Fibroblast of lung (primary cell): ENCODE data around the gene C1GALT1. TPM values are rescaled to one million over a fixed set of nuclear protein-coding genes. Genes with fewer than 3 reads are reported as not detected.

Experiments
- DNase-seq, 2 donors: peaks; one replicate each; pipeline versions ENCODE4 v3.0.0 to v3.0.0-alpha.2; 2010; ENCODE audit warnings: low read depth in 2 of 2
- H2AFZ ChIP-seq: 2 replicates; pipeline ENCODE4 v1.5.1; 2012; ENCODE audit warnings: low read length, control low read depth, inconsistent platforms
- H3K27ac ChIP-seq: 2 replicates; pipeline ENCODE4 v1.5.1; 2011; ENCODE audit warnings: low read length, control low read depth; ENCODE audit not compliant: insufficient read depth
- H3K27me3 ChIP-seq: 2 replicates; pipeline ENCODE4 v1.5.1; 2011; ENCODE audit warnings: mild to moderate bottlenecking, low read length; ENCODE audit not compliant: control insufficient read depth, insufficient read depth
- H3K36me3 ChIP-seq: 2 replicates; pipeline ENCODE4 v1.5.1; 2011; ENCODE audit warnings: low read length; ENCODE audit not compliant: control insufficient read depth, insufficient read depth
- H3K4me1 ChIP-seq: 2 replicates; pipeline ENCODE4 v1.5.1; 2011; ENCODE audit warnings: low read length; ENCODE audit not compliant: control insufficient read depth, insufficient read depth; ENCODE audit errors: extremely low read depth
- H3K4me2 ChIP-seq: 2 replicates; pipeline ENCODE4 v1.5.1; 2011; ENCODE audit warnings: low read length, control low read depth; ENCODE audit not compliant: insufficient read depth; ENCODE audit errors: extremely low read depth
- H3K4me3 ChIP-seq, 4 experiments: fragments of 200-600 bp in 1 of 4; sonication (generic) in 1 of 4; replicated peaks in 1 of 4; 2 replicates each; pipeline ENCODE4 v1.5.1; 2011 to 2016; ENCODE audit warnings: low read length in 4 of 4, low read depth in 3 of 4, mild to moderate bottlenecking in 3 of 4, control low read depth in 2 of 4, inconsistent platforms in 1 of 4, mixed read lengths in 1 of 4; ENCODE audit not compliant: insufficient read depth in 1 of 4; ENCODE audit errors: control extremely low read depth in 1 of 4
- H3K79me2 ChIP-seq: 2 replicates; pipeline ENCODE4 v1.5.1; 2012; ENCODE audit warnings: mild to moderate bottlenecking, low read length, inconsistent platforms; ENCODE audit not compliant: control insufficient read depth, insufficient read depth
- H3K9ac ChIP-seq: 2 replicates; pipeline ENCODE4 v1.5.1; 2011; ENCODE audit warnings: mild to moderate bottlenecking, low read length, control low read depth; ENCODE audit not compliant: insufficient read depth
- H3K9me3 ChIP-seq: 2 replicates; pipeline ENCODE4 v1.5.1; 2012; ENCODE audit warnings: low read depth, low read length; ENCODE audit not compliant: control insufficient read depth, insufficient read depth
- H4K20me1 ChIP-seq: 2 replicates; pipeline ENCODE4 v1.5.1; 2011; ENCODE audit warnings: low read length; ENCODE audit not compliant: control insufficient read depth, insufficient read depth; ENCODE audit errors: extremely low read depth
- EZH2 ChIP-seq: IDR thresholded peaks from 2 replicates; pipeline ENCODE4 v1.5.1; 2012; ENCODE audit warnings: low read length, control low read depth, mild to moderate bottlenecking; ENCODE audit errors: missing control alignments
- polyA plus RNA-seq, 2 donors: library from polyadenylated mRNA; depleted of rRNA in 1 of 2; stranded (reverse) in 1 of 2; unstranded in 1 of 2; fragments of >200 nt; gene quantifications; 2 replicates each; pipeline ENCODE4 v1.2.1, GENCODE V29; 2011 to 2012; ENCODE audit warnings: missing spikeins in 1 of 2
- total RNA-seq: library from RNA; depleted of rRNA; stranded (reverse); fragments of >200 nt; gene quantifications from 2 replicates; pipeline ENCODE4 v1.2.1, GENCODE V29; 2014
- TF ChIP-seq, protein P1 (sequence below), 2 donors: IDR thresholded peaks in 1 of 2; conservative IDR thresholded peaks in 1 of 2; 1 replicate in 1 of 2; 2 replicates in 1 of 2; pipeline ENCODE4 v1.5.1; 2011 to 2012; ENCODE audit warnings: low read length in 2 of 2, control low read depth in 1 of 2, inconsistent platforms in 1 of 2, low read depth in 1 of 2, mild to moderate bottlenecking in 1 of 2

C1GALT1 gene
- total and polyA plus RNA-seq, 2 donors (not counting 1 experiment from before 2014, with no cell fraction given) = 17.0 to 26.3 TPM

DNA sequence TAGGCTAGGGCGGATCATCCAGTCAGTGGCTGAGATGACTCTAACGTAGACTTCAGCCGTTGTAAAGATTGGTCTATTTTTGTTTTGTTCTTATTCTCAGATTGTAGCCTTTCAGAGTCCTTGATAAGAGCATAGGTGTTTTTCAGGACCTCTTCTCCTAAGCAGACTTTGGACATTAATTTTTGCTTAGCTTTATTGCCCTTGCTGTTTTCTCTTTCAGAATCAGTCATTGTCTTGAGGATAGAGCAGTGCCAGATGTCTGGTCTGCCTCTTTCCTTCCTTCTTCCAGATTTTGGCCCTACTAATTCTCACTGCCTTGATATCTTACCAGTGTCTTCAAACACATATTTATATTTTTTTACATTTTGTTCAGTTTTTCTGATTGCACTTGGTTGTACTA lies 49.5 kb downstream of the C1GALT1 start:
- H3K4me2 ChIP-seq = no peak overlapping the region
- H3K27ac ChIP-seq = no peak overlapping the region
- H3K9ac ChIP-seq = no peak overlapping the region
- no peaks in the 10 kb centered on the region for H3K9me3 ChIP-seq
- H3K4me1 ChIP-seq = no peaks in the 10 kb centered on the region
- H3K4me3 ChIP-seq = no peak overlapping the region
- no peak for DNase-seq
- no peaks in the 10 kb centered on the region for H4K20me1 ChIP-seq
- H3K27me3 ChIP-seq = no peaks in the 10 kb centered on the region
- H2AFZ ChIP-seq = no peak overlapping the region
- no peaks in the 10 kb centered on the region for H3K36me3 ChIP-seq
- H3K79me2 ChIP-seq = no peaks in the 10 kb centered on the region
- TF ChIP-seq, protein P1, sequence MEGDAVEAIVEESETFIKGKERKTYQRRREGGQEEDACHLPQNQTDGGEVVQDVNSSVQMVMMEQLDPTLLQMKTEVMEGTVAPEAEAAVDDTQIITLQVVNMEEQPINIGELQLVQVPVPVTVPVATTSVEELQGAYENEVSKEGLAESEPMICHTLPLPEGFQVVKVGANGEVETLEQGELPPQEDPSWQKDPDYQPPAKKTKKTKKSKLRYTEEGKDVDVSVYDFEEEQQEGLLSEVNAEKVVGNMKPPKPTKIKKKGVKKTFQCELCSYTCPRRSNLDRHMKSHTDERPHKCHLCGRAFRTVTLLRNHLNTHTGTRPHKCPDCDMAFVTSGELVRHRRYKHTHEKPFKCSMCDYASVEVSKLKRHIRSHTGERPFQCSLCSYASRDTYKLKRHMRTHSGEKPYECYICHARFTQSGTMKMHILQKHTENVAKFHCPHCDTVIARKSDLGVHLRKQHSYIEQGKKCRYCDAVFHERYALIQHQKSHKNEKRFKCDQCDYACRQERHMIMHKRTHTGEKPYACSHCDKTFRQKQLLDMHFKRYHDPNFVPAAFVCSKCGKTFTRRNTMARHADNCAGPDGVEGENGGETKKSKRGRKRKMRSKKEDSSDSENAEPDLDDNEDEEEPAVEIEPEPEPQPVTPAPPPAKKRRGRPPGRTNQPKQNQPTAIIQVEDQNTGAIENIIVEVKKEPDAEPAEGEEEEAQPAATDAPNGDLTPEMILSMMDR (conservative IDR thresholded peaks at IDR 0.05 in 1 of 2, IDR thresholded peaks at IDR 0.05 in 1 of 2; ENCODE audit: low read depth in 1 of 2, low read length in 2 of 2) = no peak
- TF ChIP-seq EZH2 = no peak

DNA sequence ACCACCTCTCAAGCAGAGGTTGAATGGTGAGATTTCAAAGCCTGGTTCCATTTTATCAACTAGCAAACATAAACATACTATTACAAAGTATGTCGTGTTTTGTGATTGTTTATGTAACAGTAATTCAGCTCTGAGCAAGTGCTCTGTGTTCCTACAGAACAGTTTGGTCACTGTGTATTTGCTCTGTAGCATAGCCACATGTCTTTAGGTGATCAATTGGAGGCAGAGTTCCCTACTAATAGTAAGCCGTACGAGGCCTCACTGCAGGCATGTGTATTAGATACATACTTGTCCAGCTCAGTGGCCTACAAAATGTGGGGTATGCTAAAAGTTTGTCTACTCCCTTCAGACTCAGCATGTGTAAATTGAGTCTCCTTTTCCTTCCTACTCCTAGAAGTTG lies 53.0 kb downstream of the C1GALT1 start:
- Histone ChIP-seq H3K4me3 (no peak overlapping the region), H3K4me2 (no peak overlapping the region), H3K9ac (no peak overlapping the region), H3K4me1 (no peaks in the 10 kb centered on the region), H2AFZ (no peak overlapping the region), H3K36me3 (no peaks in the 10 kb centered on the region), H3K27ac (no peak overlapping the region), H3K79me2 (no peaks in the 10 kb centered on the region), H4K20me1 (no peaks in the 10 kb centered on the region), H3K9me3 (no peaks in the 10 kb centered on the region), H3K27me3 (no peaks in the 10 kb centered on the region)
- DNase-seq = no peak
- TF ChIP-seq EZH2 = no peak
- TF ChIP-seq, protein P1 (conservative IDR thresholded peaks at IDR 0.05 in 1 of 2, IDR thresholded peaks at IDR 0.05 in 1 of 2; ENCODE audit: low read depth in 1 of 2, low read length in 2 of 2) = no peak

DNA sequence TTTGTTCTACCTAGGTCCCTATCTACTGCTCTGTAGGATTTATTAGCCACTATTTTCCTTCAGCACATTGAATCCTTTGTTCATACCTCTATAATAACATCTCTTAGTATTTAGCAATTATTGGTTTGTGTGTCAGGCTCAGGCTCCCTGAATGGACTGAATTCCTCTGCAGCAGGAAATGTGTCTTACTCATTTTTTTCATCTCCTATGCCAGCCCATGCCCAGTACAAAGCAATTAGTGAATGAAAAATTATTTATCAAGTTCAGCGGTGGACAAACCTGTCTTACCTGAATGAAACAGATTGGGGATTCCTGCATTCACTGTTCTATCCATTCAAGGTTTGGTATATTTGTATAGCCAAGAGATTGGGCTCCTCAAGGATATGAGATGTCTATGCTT lies 53.7 kb downstream of the C1GALT1 start:
- Histone ChIP-seq H3K4me3 (no peak overlapping the region), H3K4me2 (no peak overlapping the region), H4K20me1 (no peaks in the 10 kb centered on the region), H3K27ac (no peak overlapping the region), H3K4me1 (no peaks in the 10 kb centered on the region), H3K9me3 (no peaks in the 10 kb centered on the region), H3K27me3 (no peaks in the 10 kb centered on the region), H3K9ac (no peak overlapping the region), H3K79me2 (no peaks in the 10 kb centered on the region), H2AFZ (no peak overlapping the region), H3K36me3 (no peaks in the 10 kb centered on the region)
- DNase-seq = no peak
- TF ChIP-seq, protein P1 (conservative IDR thresholded peaks at IDR 0.05 in 1 of 2, IDR thresholded peaks at IDR 0.05 in 1 of 2; ENCODE audit: low read depth in 1 of 2, low read length in 2 of 2) = no peak
- no peak for TF ChIP-seq EZH2
